HEK293T (cell line): ENCODE measurements around the gene SCN3B.

ENCODE experiments used
- ARNT ChIP-seq: fragments of 450-650 bp; IDR thresholded peaks from 2 replicates; pipeline ENCODE4 v1.6.1; 2017; ENCODE audit warnings: mild to moderate bottlenecking
- FOXA1 ChIP-seq: fragments of 450-650 bp; IDR thresholded peaks from 2 replicates; pipeline ENCODE4 v1.6.1; 2016; ENCODE audit warnings: mild to moderate bottlenecking
- HDGF ChIP-seq: fragments of 450-650 bp; IDR thresholded peaks from 2 replicates; pipeline ENCODE4 v1.6.1; 2017; ENCODE audit warnings: antibody characterized with exemption, borderline replicate concordance
- SP1 ChIP-seq: fragments of 450-650 bp; IDR thresholded peaks from 2 replicates; pipeline ENCODE4 v1.6.1; 2017
- TARDBP ChIP-seq: fragments of 450-650 bp; IDR thresholded peaks from 2 replicates; pipeline ENCODE4 v1.6.1; 2016

GRCh38 chr11:123593570-123593969 is 60.9 kb downstream of the SCN3B start:
- no peak for TF ChIP-seq TARDBP
- TF ChIP-seq SP1 = no peak
- TF ChIP-seq FOXA1 = no peak
- TF ChIP-seq HDGF = no peak
- TF ChIP-seq ARNT = no peak
